Thoracic aorta (tissue), 2 donors: ENCODE results near the gene SLC6A7. TPM values are rescaled to one million over a fixed set of nuclear protein-coding genes. Genes with fewer than 3 reads are reported as not detected.

Experiments used
- ATAC-seq: fragments of 150-250 bp; one replicate; pipeline ENCODE4 v1.8.0; 2017; ENCODE audit warnings: low read depth; ENCODE audit not compliant: insufficient number of reproducible peaks, low FRiP score
- DNase-seq: peaks from one replicate; pipeline ENCODE4 v3.0.0-alpha.2; 2020; ENCODE audit warnings: low spot score
- H3K27ac ChIP-seq, 2 donors: fragments of 200-600 bp; sonication (generic); 1 replicate in 1 of 2; 2 replicates in 1 of 2; pipeline ENCODE4 v1.5.1; 2016; ENCODE audit warnings: mild to moderate bottlenecking in 2 of 2, moderate library complexity in 2 of 2
- H3K27me3 ChIP-seq: fragments of 200-600 bp; sonication (generic); replicated peaks from 2 replicates; pipeline ENCODE4 v1.6.0; 2016; ENCODE audit warnings: mild to moderate bottlenecking; ENCODE audit not compliant: insufficient read depth
- H3K36me3 ChIP-seq: fragments of 200-600 bp; sonication (generic); one replicate; pipeline ENCODE4 v1.5.1; 2016
- H3K4me1 ChIP-seq, 2 donors: fragments of 200-600 bp; sonication (generic); 1 replicate in 1 of 2; 2 replicates in 1 of 2; pipeline versions ENCODE4 v1.5.1 to v1.6.0; 2016; ENCODE audit warnings: low read depth in 2 of 2, mild to moderate bottlenecking in 1 of 2; ENCODE audit not compliant: control insufficient read depth in 1 of 2
- H3K4me3 ChIP-seq: fragments of 200-600 bp; sonication (generic); 2 replicates; pipeline ENCODE4 v1.5.1; 2016; ENCODE audit warnings: mild to moderate bottlenecking
- H3K9me3 ChIP-seq: fragments of 200-600 bp; sonication (generic); 2 replicates; pipeline ENCODE4 v1.5.1; 2016
- CTCF ChIP-seq: fragments of 200-600 bp; sonication (generic); IDR thresholded peaks from one replicate; pipeline ENCODE4 v1.5.1; 2019; ENCODE audit warnings: antibody characterized with exemption
- total RNA-seq, 2 donors: library from RNA; depleted of rRNA; stranded (reverse); fragments of >200 nt; gene quantifications; one replicate each; pipeline versions ENCODE4 v1.1.0 to v1.2.3, GENCODE V29; 2016

The SLC6A7 gene
- total RNA-seq, 2 donors from 2014 or later = not detected

GRCh38 chr5:150175536-150175935 is 14.3 kb upstream of the SLC6A7 start:
- peak overlapping the region; percentile 0 to 77 for H3K27ac ChIP-seq
- TF ChIP-seq CTCF = peak; percentile 47
- no peak for ATAC-seq

DNA sequence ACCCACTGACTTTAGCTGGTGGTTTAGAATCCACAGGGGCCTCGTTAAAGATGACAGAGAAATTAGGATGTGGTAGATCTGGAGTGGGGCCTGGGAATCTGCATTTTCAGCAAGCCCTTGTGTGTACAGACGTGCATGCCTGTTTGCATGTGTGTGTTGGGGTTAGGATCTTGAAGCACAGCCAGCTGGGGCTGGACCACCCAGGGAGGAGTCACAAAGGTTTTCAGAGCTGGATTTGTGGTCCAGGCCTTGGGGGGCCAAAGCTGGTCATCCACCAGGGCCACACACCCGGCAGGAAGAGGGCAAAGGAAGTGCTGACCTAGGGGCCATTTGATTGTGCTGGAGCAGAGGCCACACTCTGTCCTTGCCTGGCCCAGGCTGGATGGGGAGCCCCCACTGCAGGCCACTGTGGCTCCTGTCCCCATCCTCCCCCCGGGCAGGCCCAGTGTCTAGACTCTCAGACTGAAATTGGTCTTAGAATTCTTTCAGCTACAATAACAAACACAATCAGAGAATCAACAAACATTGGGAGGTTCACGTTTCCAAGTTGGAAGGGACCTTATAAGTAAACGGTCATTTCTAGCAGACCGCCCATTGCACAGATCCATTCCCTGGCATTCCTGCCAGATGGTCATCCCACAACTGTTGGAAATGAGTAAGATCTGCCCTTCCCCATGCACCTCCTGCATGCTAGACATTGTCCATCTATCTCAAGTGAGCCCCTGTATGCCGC is 13.0 kb upstream of the SLC6A7 start:
- DNase-seq (no peak), ATAC-seq (no peak)
- no peak for TF ChIP-seq CTCF
- Histone ChIP-seq H3K4me3 (no peak overlapping the region), H3K27ac (peak overlapping the region; percentile 77 to 91), H3K27me3 (no peaks in the 10 kb centered on the region), H3K36me3 (no peaks in the 10 kb centered on the region), H3K9me3 (no peaks in the 10 kb centered on the region), H3K4me1 (peaks cover 25 to 66% of the 10 kb centered on the region in 2 donors)

More at GRCh38 chr5:150175536-150175935, 14.3 kb upstream of the SLC6A7 start:
- no peaks in the 10 kb centered on the region for H3K9me3 ChIP-seq
- H3K4me3 ChIP-seq = no peak overlapping the region
- no peaks in the 10 kb centered on the region for H3K36me3 ChIP-seq
- H3K27me3 ChIP-seq = no peaks in the 10 kb centered on the region
- no peak for DNase-seq
- H3K4me1 ChIP-seq = peaks cover 17 to 52% of the 10 kb centered on the region in 2 donors

GRCh38 chr5:150177721-150178120 is 12.1 kb upstream of the SLC6A7 start:
- H3K4me3 ChIP-seq = no peak overlapping the region
- no peak for TF ChIP-seq CTCF
- no peaks in the 10 kb centered on the region for H3K9me3 ChIP-seq
- peaks cover 25 to 74% of the 10 kb centered on the region in 2 donors for H3K4me1 ChIP-seq
- H3K27ac ChIP-seq = peak overlapping the region; percentile 68 to 91
- no peak for DNase-seq
- no peaks in the 10 kb centered on the region for H3K27me3 ChIP-seq
- no peaks in the 10 kb centered on the region for H3K36me3 ChIP-seq
- no peak for ATAC-seq

GRCh38 chr5:150178262-150178661 is 11.6 kb upstream of the SLC6A7 start:
- H3K4me3 ChIP-seq = no peak overlapping the region
- DNase-seq (no peak), ATAC-seq (no peak)
- peak overlapping the region; percentile 68 to 91 for H3K27ac ChIP-seq
- no peak for TF ChIP-seq CTCF
- no peaks in the 10 kb centered on the region for H3K9me3 ChIP-seq
- peaks cover 25 to 77% of the 10 kb centered on the region in 2 donors for H3K4me1 ChIP-seq
- H3K36me3 ChIP-seq = no peaks in the 10 kb centered on the region
- no peaks in the 10 kb centered on the region for H3K27me3 ChIP-seq

DNA sequence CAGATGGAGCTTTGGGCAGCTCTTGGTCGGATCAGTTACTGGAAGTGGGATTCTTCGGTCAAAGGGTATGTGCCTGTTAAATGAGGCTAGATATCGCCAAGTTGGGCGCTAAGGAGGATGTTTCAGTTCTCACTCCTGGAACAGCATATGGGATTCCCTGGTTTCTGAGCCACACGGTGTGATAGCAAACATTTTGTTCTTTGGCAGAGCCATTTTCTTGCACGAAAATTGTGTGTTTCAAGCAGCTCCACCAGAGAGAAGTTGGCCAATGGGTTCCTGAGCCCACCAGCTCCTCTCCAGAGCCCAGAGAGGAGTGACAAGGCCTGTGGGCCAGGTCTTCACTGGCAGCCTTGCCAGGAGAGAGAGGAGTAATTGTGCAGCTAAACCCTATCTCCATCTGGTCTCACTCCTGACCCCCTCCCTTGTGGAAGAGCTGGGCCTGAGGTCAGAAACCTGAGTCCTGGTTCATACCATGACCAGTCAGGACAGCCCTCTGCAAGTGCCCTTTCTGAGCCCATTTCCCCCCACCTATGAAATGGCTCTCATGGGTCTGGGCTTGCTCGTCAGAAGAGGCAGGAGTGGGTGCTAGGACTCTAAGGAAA is 10.7 kb upstream of the SLC6A7 start:
- H3K27ac ChIP-seq = peak overlapping the region; percentile 91 to 97
- no peak for ATAC-seq
- no peak overlapping the region for H3K4me3 ChIP-seq

More for the DNA sequence above, 10.7 kb upstream of the SLC6A7 start:
- no peaks in the 10 kb centered on the region for H3K27me3 ChIP-seq
- no peaks in the 10 kb centered on the region for H3K9me3 ChIP-seq
- H3K4me1 ChIP-seq = peaks cover 25 to 77% of the 10 kb centered on the region in 2 donors
- DNase-seq = no peak
- no peak for TF ChIP-seq CTCF
- no peaks in the 10 kb centered on the region for H3K36me3 ChIP-seq
